HepG2 (cell line): ENCODE data around the gene DNAJC5. TPM values are rescaled to one million over a fixed set of nuclear protein-coding genes. Genes with fewer than 3 reads are reported as not detected.

ENCODE experiments used
- AHR ChIP-seq: IDR thresholded peaks from 2 replicates; pipeline ENCODE4 v1.6.1; 2018; ENCODE audit warnings: missing genetic modification reagents, missing compliant biosample characterization
- CBX5 ChIP-seq: sonication (generic); formaldehyde crosslinking; IDR thresholded peaks from 2 replicates; pipeline ENCODE4 v1.4.0; 2020; ENCODE audit warnings: missing genetic modification reagents, borderline replicate concordance
- CCAR2 ChIP-seq: fragments of 200-400 bp; formaldehyde crosslinking; optimal IDR thresholded peaks from 2 replicates; pipeline ENCODE3; 2018; ENCODE audit warnings: low read depth, mild to moderate bottlenecking, low read length, moderate library complexity
- CHD2 ChIP-seq: IDR thresholded peaks from 2 replicates; pipeline ENCODE4 v1.6.1; 2011; ENCODE audit warnings: low read depth, low read length, improper control_type of control experiment
- GPN1 ChIP-seq: sonication (generic); formaldehyde crosslinking; IDR thresholded peaks from 2 replicates; pipeline ENCODE4 v1.5.1; 2020; ENCODE audit warnings: missing genetic modification reagents, borderline replicate concordance
- IKZF1 ChIP-seq: fragments of 450-650 bp; IDR thresholded peaks from 2 replicates; pipeline ENCODE4 v1.7.1; 2016
- ISX ChIP-seq: sonication (generic); formaldehyde crosslinking; conservative IDR thresholded peaks from 2 replicates; pipeline ENCODE4 v1.5.0; 2020; ENCODE audit warnings: missing genetic modification reagents
- JUND ChIP-seq: sonication (generic); formaldehyde crosslinking; IDR thresholded peaks from 2 replicates; pipeline ENCODE4 v1.8.0; 2022; ENCODE audit warnings: mild to moderate bottlenecking, missing genetic modification reagents
- KLF16 ChIP-seq, 2 experiments: sonication (generic) in 1 of 2; formaldehyde crosslinking in 1 of 2; IDR thresholded peaks; 2 replicates each; pipeline versions ENCODE4 v1.6.1 to v1.8.0; 2016 to 2023; ENCODE audit warnings: missing genetic modification reagents in 2 of 2, missing compliant biosample characterization in 1 of 2
- PCBP2 ChIP-seq: fragments of 200-400 bp; formaldehyde crosslinking; optimal IDR thresholded peaks from 2 replicates; pipeline ENCODE3; 2018; ENCODE audit warnings: low read length, low read depth; ENCODE audit not compliant: poor library complexity, severe bottlenecking
- RCOR2 ChIP-seq: IDR thresholded peaks from 2 replicates; pipeline ENCODE4 v1.6.1; 2016; ENCODE audit warnings: missing biosample characterization, missing genetic modification reagents
- SUZ12 ChIP-seq: fragments of 150-350 bp; IDR thresholded peaks from 2 replicates; pipeline ENCODE4 v1.6.1; 2014; ENCODE audit warnings: low read depth, low read length
- TGIF2 ChIP-seq: IDR thresholded peaks from 2 replicates; pipeline ENCODE4 v1.6.1; 2016; ENCODE audit warnings: control low read depth, missing compliant biosample characterization
- ZFAT ChIP-seq: sonication (generic); formaldehyde crosslinking; conservative IDR thresholded peaks from 2 replicates; pipeline ENCODE4 v1.8.1; 2023; ENCODE audit warnings: missing genetic modification reagents, inconsistent platforms
- ZNF124 ChIP-seq: sonication (generic); formaldehyde crosslinking; IDR thresholded peaks from 2 replicates; pipeline ENCODE4 v1.4.0; 2020; ENCODE audit warnings: missing genetic modification reagents
- ZNF232 ChIP-seq: sonication (generic); formaldehyde crosslinking; IDR thresholded peaks from 2 replicates; pipeline ENCODE4 v1.4.0; 2020; ENCODE audit warnings: missing genetic modification reagents, borderline replicate concordance
- ZNF33B ChIP-seq: sonication (generic); formaldehyde crosslinking; IDR thresholded peaks from 2 replicates; pipeline ENCODE4 v1.5.1; 2020; ENCODE audit warnings: mild to moderate bottlenecking, missing genetic modification reagents
- ZNF619 ChIP-seq: sonication (generic); formaldehyde crosslinking; IDR thresholded peaks from 2 replicates; pipeline ENCODE4 v1.4.0; 2020; ENCODE audit warnings: mild to moderate bottlenecking, missing genetic modification reagents
- ZNF713 ChIP-seq: sonication (generic); formaldehyde crosslinking; IDR thresholded peaks from 2 replicates; pipeline ENCODE4 v1.4.0; 2020; ENCODE audit warnings: mild to moderate bottlenecking, missing genetic modification reagents
- ZNF746 ChIP-seq: sonication (generic); formaldehyde crosslinking; IDR thresholded peaks from 2 replicates; pipeline ENCODE4 v1.8.0; 2022; ENCODE audit warnings: mild to moderate bottlenecking, missing genetic modification reagents
- ZNF776 ChIP-seq: sonication (generic); formaldehyde crosslinking; IDR thresholded peaks from 2 replicates; pipeline ENCODE4 v1.4.0; 2020; ENCODE audit warnings: mild to moderate bottlenecking, missing genetic modification reagents
- ZNF891 ChIP-seq: sonication (generic); formaldehyde crosslinking; IDR thresholded peaks from 2 replicates; pipeline ENCODE4 v1.5.0; 2020; ENCODE audit warnings: mild to moderate bottlenecking, missing genetic modification reagents
- ZSCAN25 ChIP-seq: sonication (generic); formaldehyde crosslinking; IDR thresholded peaks from 2 replicates; pipeline ENCODE4 v1.8.0; 2022; ENCODE audit warnings: mild to moderate bottlenecking, missing genetic modification reagents
- polyA plus RNA-seq, 8 experiments: library from polyadenylated mRNA; depleted of rRNA in 3 of 8; stranded (reverse) in 7 of 8; unstranded in 1 of 8; fragments of >200 nt; fragmentation: Illumina TruSeq in 4 of 8; extraction: Trizol in 4 of 8; gene quantifications; 2 replicates each; pipeline versions ENCODE4 v1.2.1 to v1.2.3, GENCODE V29; 2011 to 2016; ENCODE audit warnings: low read depth in 4 of 8, missing spikeins in 1 of 8, mixed read lengths in 1 of 8; ENCODE audit not compliant: insufficient read depth in 1 of 8
- total RNA-seq, 5 experiments: library from RNA; depleted of rRNA; stranded (reverse); fragments of >200 nt; fragmentation: Illumina TruSeq; extraction: Trizol; gene quantifications; 2 replicates each; pipeline ENCODE4 v1.2.3, GENCODE V29; 2016; ENCODE audit warnings: low read depth in 1 of 5
- TF ChIP-seq, protein P1 (sequence below): sonication (generic); formaldehyde crosslinking; conservative IDR thresholded peaks from 2 replicates; pipeline ENCODE4 v1.4.0; 2020; ENCODE audit warnings: missing genetic modification reagents
- TF ChIP-seq, protein P2 (sequence below): sonication (generic); formaldehyde crosslinking; IDR thresholded peaks from 2 replicates; pipeline ENCODE4 v1.4.0; 2020; ENCODE audit warnings: missing genetic modification reagents
- TF ChIP-seq, protein P3 (sequence below): sonication (generic); formaldehyde crosslinking; IDR thresholded peaks from 2 replicates; pipeline ENCODE4 v1.8.1; 2022; ENCODE audit warnings: low read depth, mild to moderate bottlenecking, missing genetic modification reagents

Gene DNAJC5
- total and polyA plus RNA-seq, 2 of the 13 experiments (the other 11 are each of a cell fraction or from before 2014, with no cell fraction given) = 42.8 to 64.5 TPM

DNA sequence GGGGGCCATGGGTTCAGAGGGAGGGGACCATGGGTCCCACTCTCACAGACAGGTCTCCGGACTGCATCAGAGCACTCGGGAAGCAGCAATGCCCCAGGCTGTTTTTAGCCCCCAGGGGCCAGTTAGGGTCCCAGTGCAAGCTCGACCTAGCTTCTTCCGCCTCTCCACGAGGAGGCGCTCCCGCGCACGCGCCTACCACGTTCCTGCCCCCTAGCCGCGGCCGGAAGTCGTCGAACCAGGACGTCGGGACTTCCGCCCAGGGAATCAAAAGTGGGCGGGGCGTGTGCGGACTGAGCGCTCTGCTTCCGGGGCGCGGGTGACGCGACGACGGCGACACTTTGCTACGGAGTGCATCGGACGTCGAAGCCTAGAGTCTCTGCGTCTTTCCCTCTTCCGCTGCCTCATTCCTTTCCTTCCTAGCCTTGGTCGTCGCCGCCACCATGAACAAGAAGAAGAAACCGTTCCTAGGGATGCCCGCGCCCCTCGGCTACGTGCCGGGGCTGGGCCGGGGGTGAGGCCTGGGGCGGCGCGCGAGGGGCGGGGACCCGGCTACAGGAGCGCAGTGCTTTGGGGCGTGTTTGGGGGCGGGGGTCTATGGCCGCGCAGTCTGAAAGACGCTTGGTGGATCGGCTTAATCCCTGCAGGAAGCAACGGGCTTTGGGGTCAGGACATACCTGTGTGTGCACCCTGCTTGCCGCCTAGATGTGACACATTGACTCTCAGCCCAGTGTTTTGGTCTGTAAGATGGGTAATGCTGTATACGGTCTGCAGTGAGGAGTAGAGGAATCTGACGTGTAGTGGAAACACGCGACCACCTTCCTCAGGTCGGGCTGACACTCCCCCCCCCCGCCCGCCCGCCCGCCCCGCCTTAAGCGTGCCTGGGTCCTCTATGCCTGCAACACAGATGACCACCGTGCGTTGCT, 86.1 kb downstream of the DNAJC5 start, which contains the start of gene PRPF6 (continued):
- TF ChIP-seq ISX (CRISPR knock-in tag) (no peak), JUND (CRISPR knock-in tag) (peak; percentile 78; the same call in 1 of the 2 replicates), ZNF232 (peak; percentile 77; the same call in 1 of the 2 replicates), TGIF2 (CRISPR knock-in tag) (peak; percentile 96), GPN1 (CRISPR knock-in tag) (peak; percentile 81; the same call in 1 of the 2 replicates), ZNF124 (CRISPR knock-in tag) (peak; percentile 86), RCOR2 (CRISPR knock-in tag) (no peak; the same call in 1 of the 2 replicates), ZNF891 (CRISPR knock-in tag) (peak; percentile 90), KLF16 (CRISPR knock-in tag; IDR thresholded peaks at IDR 0.05) (peak; percentile 98 to 100), CBX5 (peak; percentile 98; the same call in 1 of the 2 replicates), ZNF713 (CRISPR knock-in tag) (peak; percentile 51; the same call in 1 of the 2 replicates), ZSCAN25 (CRISPR knock-in tag) (peak; percentile 47; the same call in 1 of the 2 replicates), ZNF619 (CRISPR knock-in tag) (peak; percentile 96), IKZF1 (no peak), ZNF746 (CRISPR knock-in tag) (peak; percentile 92), ZNF33B (CRISPR knock-in tag) (peak; percentile 76; the same call in 1 of the 2 replicates), CHD2 (peak; percentile 75; the same call in 1 of the 2 replicates), ZNF776 (CRISPR knock-in tag) (peak; percentile 92), ZFAT (no peak), PCBP2 (no peak), CCAR2 (no peak), AHR (CRISPR knock-in tag) (peak; percentile 92), SUZ12 (peak; percentile 21; the same call in 1 of the 2 replicates)
- TF ChIP-seq, protein P1, sequence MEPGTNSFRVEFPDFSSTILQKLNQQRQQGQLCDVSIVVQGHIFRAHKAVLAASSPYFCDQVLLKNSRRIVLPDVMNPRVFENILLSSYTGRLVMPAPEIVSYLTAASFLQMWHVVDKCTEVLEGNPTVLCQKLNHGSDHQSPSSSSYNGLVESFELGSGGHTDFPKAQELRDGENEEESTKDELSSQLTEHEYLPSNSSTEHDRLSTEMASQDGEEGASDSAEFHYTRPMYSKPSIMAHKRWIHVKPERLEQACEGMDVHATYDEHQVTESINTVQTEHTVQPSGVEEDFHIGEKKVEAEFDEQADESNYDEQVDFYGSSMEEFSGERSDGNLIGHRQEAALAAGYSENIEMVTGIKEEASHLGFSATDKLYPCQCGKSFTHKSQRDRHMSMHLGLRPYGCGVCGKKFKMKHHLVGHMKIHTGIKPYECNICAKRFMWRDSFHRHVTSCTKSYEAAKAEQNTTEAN (CRISPR knock-in tag) = 0 out of 2 replicates have a peak, but pooled peaks have one; percentile 62
- TF ChIP-seq, protein P2, sequence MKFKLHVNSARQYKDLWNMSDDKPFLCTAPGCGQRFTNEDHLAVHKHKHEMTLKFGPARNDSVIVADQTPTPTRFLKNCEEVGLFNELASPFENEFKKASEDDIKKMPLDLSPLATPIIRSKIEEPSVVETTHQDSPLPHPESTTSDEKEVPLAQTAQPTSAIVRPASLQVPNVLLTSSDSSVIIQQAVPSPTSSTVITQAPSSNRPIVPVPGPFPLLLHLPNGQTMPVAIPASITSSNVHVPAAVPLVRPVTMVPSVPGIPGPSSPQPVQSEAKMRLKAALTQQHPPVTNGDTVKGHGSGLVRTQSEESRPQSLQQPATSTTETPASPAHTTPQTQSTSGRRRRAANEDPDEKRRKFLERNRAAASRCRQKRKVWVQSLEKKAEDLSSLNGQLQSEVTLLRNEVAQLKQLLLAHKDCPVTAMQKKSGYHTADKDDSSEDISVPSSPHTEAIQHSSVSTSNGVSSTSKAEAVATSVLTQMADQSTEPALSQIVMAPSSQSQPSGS (CRISPR knock-in tag) = peak; percentile 88
- TF ChIP-seq, protein P3, sequence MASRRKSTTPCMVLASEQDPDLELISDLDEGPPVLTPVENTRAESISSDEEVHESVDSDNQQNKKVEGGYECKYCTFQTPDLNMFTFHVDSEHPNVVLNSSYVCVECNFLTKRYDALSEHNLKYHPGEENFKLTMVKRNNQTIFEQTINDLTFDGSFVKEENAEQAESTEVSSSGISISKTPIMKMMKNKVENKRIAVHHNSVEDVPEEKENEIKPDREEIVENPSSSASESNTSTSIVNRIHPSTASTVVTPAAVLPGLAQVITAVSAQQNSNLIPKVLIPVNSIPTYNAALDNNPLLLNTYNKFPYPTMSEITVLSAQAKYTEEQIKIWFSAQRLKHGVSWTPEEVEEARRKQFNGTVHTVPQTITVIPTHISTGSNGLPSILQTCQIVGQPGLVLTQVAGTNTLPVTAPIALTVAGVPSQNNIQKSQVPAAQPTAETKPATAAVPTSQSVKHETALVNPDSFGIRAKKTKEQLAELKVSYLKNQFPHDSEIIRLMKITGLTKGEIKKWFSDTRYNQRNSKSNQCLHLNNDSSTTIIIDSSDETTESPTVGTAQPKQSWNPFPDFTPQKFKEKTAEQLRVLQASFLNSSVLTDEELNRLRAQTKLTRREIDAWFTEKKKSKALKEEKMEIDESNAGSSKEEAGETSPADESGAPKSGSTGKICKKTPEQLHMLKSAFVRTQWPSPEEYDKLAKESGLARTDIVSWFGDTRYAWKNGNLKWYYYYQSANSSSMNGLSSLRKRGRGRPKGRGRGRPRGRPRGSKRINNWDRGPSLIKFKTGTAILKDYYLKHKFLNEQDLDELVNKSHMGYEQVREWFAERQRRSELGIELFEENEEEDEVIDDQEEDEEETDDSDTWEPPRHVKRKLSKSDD (CRISPR knock-in tag) = peak; percentile 73
